Limb (tissue), 2 donors: ENCODE measurements around the gene SNX15.
"Not testable (repeated sequence)": the region's sequence is repeated elsewhere in the genome, so short reads cannot be mapped to it uniquely, and the experiment has no call there.

Experiments
- DNase-seq, 2 donors: peaks; one replicate each; pipeline ENCODE4 v3.0.0-alpha.2; 2016; ENCODE audit errors: extremely low spot score in 2 of 2

Gene SNX15

GRCh38 chr11:65027213-65028067 is at the start of gene SNX15:
Gene SNX15, plus strand, starts transcription at chr11:65027439. Its CDS starts 99 bp downstream, at chr11:65027538.
- peak; percentile 95 to 97 for DNase-seq

GRCh38 chr11:64983339-64983738 is 43.9 kb upstream of the SNX15 start:
- not testable (repeated sequence) for DNase-seq

- DNase-seq: no peak
Observed at GRCh38 chr11:64987998-64988854, 39.0 kb upstream of the SNX15 start.

GRCh38 chr11:64989416-64989815 is 37.8 kb upstream of the SNX15 start:
- DNase-seq: no peak

GRCh38 chr11:64990222-64990923 is 36.9 kb upstream of the SNX15 start:
- peak; percentile 21 to 39 for DNase-seq

- no peak for DNase-seq
Observed at GRCh38 chr11:64994318-64994717, 32.9 kb upstream of the SNX15 start.

- DNase-seq: no peak
Observed at GRCh38 chr11:64996327-64996709, 30.9 kb upstream of the SNX15 start.

- peak in 1 of 2 donors; percentile 46 for DNase-seq
Observed at GRCh38 chr11:64996710-64997380, 30.4 kb upstream of the SNX15 start, which contains the start of gene BATF2. Gene BATF2, minus strand, starts transcription at chr11:64996971. Its CDS starts 57 bp downstream, at chr11:64996914.

- DNase-seq: no peak
Observed at GRCh38 chr11:64998141-64998540, 29.1 kb upstream of the SNX15 start.

- no peak for DNase-seq
Observed at GRCh38 chr11:64998690-64999431, 28.4 kb upstream of the SNX15 start.

GRCh38 chr11:64999478-64999877 is 27.8 kb upstream of the SNX15 start:
- DNase-seq: no peak

GRCh38 chr11:65002706-65003105 is 24.5 kb upstream of the SNX15 start:
- no peak for DNase-seq

GRCh38 chr11:65003282-65003681 is 24.0 kb upstream of the SNX15 start:
- DNase-seq: no peak

- not testable (repeated sequence) for DNase-seq
Observed at GRCh38 chr11:65003968-65004367, 23.3 kb upstream of the SNX15 start.

- DNase-seq: no peak
Observed at GRCh38 chr11:65008016-65008415, 19.2 kb upstream of the SNX15 start.

GRCh38 chr11:65008873-65009272 is 18.4 kb upstream of the SNX15 start:
- no peak for DNase-seq

GRCh38 chr11:65013130-65013887 is 13.9 kb upstream of the SNX15 start:
- DNase-seq: peak; percentile 91 to 93

GRCh38 chr11:65013888-65014725 is 13.1 kb upstream of the SNX15 start, which contains the start of gene ARL2:
Gene ARL2, plus strand, starts transcription at chr11:65014160. Its CDS starts 48 bp downstream, at chr11:65014208.
- peak; percentile 94 to 96 for DNase-seq
